Mammary epithelial cell (primary cell): ENCODE measurements around the gene TCIRG1.

Source experiments
- CTCF ChIP-seq, 2 donors: IDR thresholded peaks in 1 of 2; conservative IDR thresholded peaks in 1 of 2; 2 replicates each; pipeline ENCODE4 v1.5.1; 2011 to 2012; ENCODE audit warnings: inconsistent platforms in 2 of 2, low read length in 2 of 2, mild to moderate bottlenecking in 2 of 2, control low read depth in 1 of 2, low read depth in 1 of 2; ENCODE audit not compliant: insufficient read depth in 1 of 2; ENCODE audit errors: extremely low read depth in 1 of 2
- EZH2 ChIP-seq: IDR thresholded peaks from 2 replicates; pipeline ENCODE4 v1.6.1; 2012; ENCODE audit warnings: low read length, inconsistent platforms, borderline replicate concordance

DNA sequence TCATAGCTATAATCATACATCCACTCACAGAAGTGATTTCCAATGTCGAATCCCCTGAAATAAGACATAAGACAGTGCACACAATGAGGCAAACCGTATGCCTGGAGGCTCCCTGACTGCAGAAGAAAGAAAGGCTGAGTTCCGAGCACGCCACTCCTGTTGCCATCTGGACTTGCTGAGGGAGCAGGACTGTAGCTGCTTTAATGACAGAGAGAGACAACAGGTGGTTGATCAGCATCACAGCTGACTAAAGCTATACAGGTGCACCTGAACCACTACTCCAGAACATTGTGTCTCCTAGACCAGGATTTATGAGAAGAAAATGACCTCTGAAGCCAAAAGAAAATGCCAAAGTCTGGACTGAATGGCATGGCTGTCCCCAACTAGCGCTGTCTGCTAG lies 27.0 kb downstream of the TCIRG1 start:
- TF ChIP-seq EZH2 (no peak), CTCF (conservative IDR thresholded peaks at IDR 0.05 in 1 of 2, IDR thresholded peaks at IDR 0.05 in 1 of 2; ENCODE audit: extremely low read depth in 1 of 2, insufficient read depth in 1 of 2, low read depth in 1 of 2, low read length in 2 of 2) (no peak)
